HepG2 (cell line): ENCODE data around the gene CAPN10. TPM values are rescaled to one million over a fixed set of nuclear protein-coding genes. Genes with fewer than 3 reads are reported as not detected.

Experiments
- AGO2 ChIP-seq: fragments of 200-400 bp; formaldehyde crosslinking; optimal IDR thresholded peaks from 2 replicates; pipeline ENCODE3; 2017; ENCODE audit warnings: mild to moderate bottlenecking, low read depth, low read length, moderate library complexity
- ASH2L ChIP-seq: fragments of 300-600, 200-600 bp; sonication (generic); IDR thresholded peaks from 2 replicates; pipeline ENCODE4 v1.7.0; 2017; ENCODE audit warnings: low read depth, mild to moderate bottlenecking, moderate library complexity, mixed read lengths, low read length; ENCODE audit not compliant: insufficient read length
- ATF7-NPFF ChIP-seq: sonication (generic); formaldehyde crosslinking; IDR thresholded peaks from 2 replicates; pipeline ENCODE4 v1.8.1; 2023; ENCODE audit warnings: mild to moderate bottlenecking, low read depth, missing genetic modification reagents, moderate library complexity
- CSRNP2 ChIP-seq: sonication (generic); formaldehyde crosslinking; conservative IDR thresholded peaks from 2 replicates; pipeline ENCODE4 v1.8.0; 2022; ENCODE audit warnings: low read depth, missing genetic modification reagents
- HCFC1 ChIP-seq: fragments of 150-350 bp; IDR thresholded peaks from 2 replicates; pipeline ENCODE4 v1.6.1; 2014; ENCODE audit warnings: low read depth, low read length
- HOXD1 ChIP-seq: sonication (generic); formaldehyde crosslinking; IDR thresholded peaks from 2 replicates; pipeline ENCODE4 v1.5.0; 2020; ENCODE audit warnings: missing genetic modification reagents
- LRRFIP1 ChIP-seq: sonication (generic); formaldehyde crosslinking; conservative IDR thresholded peaks from 2 replicates; pipeline ENCODE4 v1.4.0; 2020; ENCODE audit warnings: missing genetic modification reagents
- PITX1 ChIP-seq: sonication (generic); formaldehyde crosslinking; IDR thresholded peaks from 2 replicates; pipeline ENCODE4 v1.5.1; 2020; ENCODE audit warnings: mild to moderate bottlenecking, missing genetic modification reagents
- RXRA ChIP-seq: sonication (generic); formaldehyde crosslinking; IDR thresholded peaks from 2 replicates; pipeline ENCODE4 v1.5.1; 2020; ENCODE audit warnings: missing genetic modification reagents
- ZBTB8A ChIP-seq: sonication (generic); formaldehyde crosslinking; IDR thresholded peaks from 2 replicates; pipeline ENCODE4 v1.4.0; 2020; ENCODE audit warnings: mild to moderate bottlenecking, low read depth, missing genetic modification reagents, borderline replicate concordance
- ZFP90 ChIP-seq: sonication (generic); formaldehyde crosslinking; IDR thresholded peaks from 2 replicates; pipeline ENCODE4 v1.8.0; 2022; ENCODE audit warnings: missing genetic modification reagents, mild to moderate bottlenecking, inconsistent platforms, borderline replicate concordance
- ZNF12 ChIP-seq: sonication (generic); formaldehyde crosslinking; IDR thresholded peaks from 2 replicates; pipeline ENCODE4 v1.5.0; 2020; ENCODE audit warnings: missing genetic modification reagents
- ZNF274 ChIP-seq: sonication (generic); formaldehyde crosslinking; IDR thresholded peaks from 2 replicates; pipeline ENCODE4 v1.5.1; 2020; ENCODE audit warnings: mild to moderate bottlenecking, missing genetic modification reagents
- ZNF280B ChIP-seq: sonication (generic); formaldehyde crosslinking; IDR thresholded peaks from 2 replicates; pipeline ENCODE4 v1.5.0; 2020; ENCODE audit warnings: missing genetic modification reagents, mild to moderate bottlenecking, borderline replicate concordance
- ZNF296 ChIP-seq: sonication (generic); formaldehyde crosslinking; conservative IDR thresholded peaks from 2 replicates; pipeline ENCODE4 v1.5.0; 2020; ENCODE audit warnings: mild to moderate bottlenecking, missing genetic modification reagents
- ZNF652 ChIP-seq: IDR thresholded peaks from 2 replicates; pipeline ENCODE4 v1.6.1; 2016; ENCODE audit warnings: low read depth, borderline replicate concordance
- ZNF674 ChIP-seq: sonication (generic); formaldehyde crosslinking; IDR thresholded peaks from 2 replicates; pipeline ENCODE4 v1.5.0; 2020; ENCODE audit warnings: low read depth, mild to moderate bottlenecking, missing genetic modification reagents
- ZNF841 ChIP-seq: sonication (generic); formaldehyde crosslinking; IDR thresholded peaks from 2 replicates; pipeline ENCODE4 v1.8.1; 2023; ENCODE audit warnings: missing genetic modification reagents, borderline replicate concordance
- ZSCAN30 ChIP-seq: sonication (generic); formaldehyde crosslinking; IDR thresholded peaks from 2 replicates; pipeline ENCODE4 v1.5.0; 2020; ENCODE audit warnings: mild to moderate bottlenecking, missing genetic modification reagents
- polyA plus RNA-seq, 8 experiments: library from polyadenylated mRNA; depleted of rRNA in 3 of 8; stranded (reverse) in 7 of 8; unstranded in 1 of 8; fragments of >200 nt; fragmentation: Illumina TruSeq in 4 of 8; extraction: Trizol in 4 of 8; gene quantifications; 2 replicates each; pipeline versions ENCODE4 v1.2.1 to v1.2.3, GENCODE V29; 2011 to 2016; ENCODE audit warnings: low read depth in 4 of 8, missing spikeins in 1 of 8, mixed read lengths in 1 of 8; ENCODE audit not compliant: insufficient read depth in 1 of 8
- total RNA-seq, 5 experiments: library from RNA; depleted of rRNA; stranded (reverse); fragments of >200 nt; fragmentation: Illumina TruSeq; extraction: Trizol; gene quantifications; 2 replicates each; pipeline ENCODE4 v1.2.3, GENCODE V29; 2016; ENCODE audit warnings: low read depth in 1 of 5
- TF ChIP-seq, protein P1 (sequence below): sonication (generic); formaldehyde crosslinking; IDR thresholded peaks from 2 replicates; pipeline ENCODE4 v1.9.0; 2022; ENCODE audit warnings: low read depth, missing genetic modification reagents
- TF ChIP-seq, protein P2 (sequence below): sonication (generic); formaldehyde crosslinking; IDR thresholded peaks from 2 replicates; pipeline ENCODE4 v1.5.0; 2020; ENCODE audit warnings: mild to moderate bottlenecking, low read depth, missing genetic modification reagents, borderline replicate concordance

Gene CAPN10
- total and polyA plus RNA-seq, 2 of the 13 experiments (the other 11 are each of a cell fraction or from before 2014, with no cell fraction given), result 27.6 to 32.4 TPM

DNA sequence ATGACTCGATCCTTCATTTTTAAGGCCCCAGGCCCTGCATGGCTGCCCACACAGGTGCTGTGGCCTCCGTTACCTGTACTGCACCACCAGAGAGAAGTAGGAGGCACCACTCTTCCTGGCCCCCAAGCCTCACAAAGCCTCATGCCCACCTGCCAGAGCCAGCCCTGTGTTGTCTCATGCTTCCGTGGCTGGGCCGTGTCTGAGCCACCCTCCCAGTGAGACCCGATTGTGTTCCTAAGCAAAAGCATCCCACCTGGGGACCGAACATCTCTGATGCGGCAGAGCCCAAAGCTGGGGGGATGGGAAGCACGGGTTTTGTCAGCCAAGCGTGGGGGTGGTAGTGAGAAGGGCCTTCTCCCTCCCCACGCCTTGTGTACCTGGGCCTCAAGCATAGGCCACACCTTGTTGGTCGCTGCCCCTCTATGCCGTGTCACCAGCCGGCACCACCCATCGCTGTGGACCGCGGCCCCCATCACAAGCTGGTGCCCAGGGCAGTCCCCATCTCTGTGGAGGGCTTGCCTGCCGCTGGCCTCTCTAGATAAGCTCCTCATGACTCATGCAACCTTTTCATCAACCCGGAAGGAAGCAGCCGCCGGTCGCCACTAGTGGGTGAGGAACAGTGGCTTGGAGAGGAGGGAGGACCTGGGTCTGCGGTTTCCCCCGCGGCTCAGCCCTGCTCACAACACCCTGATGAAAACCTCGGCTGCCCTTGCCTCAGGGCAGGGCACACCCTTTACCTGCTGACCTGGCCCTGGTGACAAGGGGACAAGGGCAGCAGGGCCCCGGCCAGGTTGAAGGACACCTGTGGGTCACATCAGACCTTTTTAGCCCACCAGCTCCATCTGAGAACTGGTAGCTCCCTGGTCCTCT is 21.0 kb upstream of the CAPN10 start (continued):
- TF ChIP-seq LRRFIP1 (CRISPR knock-in tag) (no peak), RXRA (CRISPR knock-in tag) (peak; percentile 81), ZNF296 (0 out of 2 replicates have a peak, but pooled peaks have one; percentile 28), AGO2 (peak; percentile 89), ZNF674 (CRISPR knock-in tag) (no peak), ZSCAN30 (CRISPR knock-in tag) (no peak), ZNF274 (0 out of 2 replicates have a peak, but pooled peaks have one; percentile 30), ASH2L (peak; percentile 42), PITX1 (CRISPR knock-in tag) (no peak), CSRNP2 (no peak), HCFC1 (peak; percentile 13; the same call in 1 of the 2 replicates), HOXD1 (CRISPR knock-in tag) (no peak), ZNF12 (CRISPR knock-in tag) (no peak; the same call in 1 of the 2 replicates), ZBTB8A (CRISPR knock-in tag) (no peak), ZNF652 (CRISPR knock-in tag) (peak; percentile 50; the same call in 1 of the 2 replicates), ZFP90 (no peak), ATF7-NPFF (CRISPR knock-in tag) (no peak; the same call in 1 of the 2 replicates), ZNF841 (CRISPR knock-in tag) (no peak), ZNF280B (peak; percentile 71)
- TF ChIP-seq, protein P1, sequence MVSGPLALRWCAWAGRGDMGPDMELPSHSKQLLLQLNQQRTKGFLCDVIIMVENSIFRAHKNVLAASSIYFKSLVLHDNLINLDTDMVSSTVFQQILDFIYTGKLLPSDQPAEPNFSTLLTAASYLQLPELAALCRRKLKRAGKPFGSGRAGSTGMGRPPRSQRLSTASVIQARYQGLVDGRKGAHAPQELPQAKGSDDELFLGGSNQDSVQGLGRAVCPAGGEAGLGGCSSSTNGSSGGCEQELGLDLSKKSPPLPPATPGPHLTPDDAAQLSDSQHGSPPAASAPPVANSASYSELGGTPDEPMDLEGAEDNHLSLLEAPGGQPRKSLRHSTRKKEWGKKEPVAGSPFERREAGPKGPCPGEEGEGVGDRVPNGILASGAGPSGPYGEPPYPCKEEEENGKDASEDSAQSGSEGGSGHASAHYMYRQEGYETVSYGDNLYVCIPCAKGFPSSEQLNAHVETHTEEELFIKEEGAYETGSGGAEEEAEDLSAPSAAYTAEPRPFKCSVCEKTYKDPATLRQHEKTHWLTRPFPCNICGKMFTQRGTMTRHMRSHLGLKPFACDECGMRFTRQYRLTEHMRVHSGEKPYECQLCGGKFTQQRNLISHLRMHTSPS (CRISPR knock-in tag), result peak; percentile 73
- TF ChIP-seq, protein P2, sequence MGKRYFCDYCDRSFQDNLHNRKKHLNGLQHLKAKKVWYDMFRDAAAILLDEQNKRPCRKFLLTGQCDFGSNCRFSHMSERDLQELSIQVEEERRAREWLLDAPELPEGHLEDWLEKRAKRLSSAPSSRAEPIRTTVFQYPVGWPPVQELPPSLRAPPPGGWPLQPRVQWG (CRISPR knock-in tag), result no peak
